Esophagus (tissue), 2 donors: ENCODE data around the gene GRM8. TPM values are rescaled to one million over a fixed set of nuclear protein-coding genes. Genes with fewer than 3 reads are reported as not detected.

ENCODE experiments used
- H3K27ac ChIP-seq, 2 donors: one replicate each; pipeline ENCODE4 v1.5.1; 2013; ENCODE audit warnings: low read depth in 2 of 2, mild to moderate bottlenecking in 2 of 2, inconsistent platforms in 1 of 2, low read length in 1 of 2, moderate library complexity in 1 of 2
- H3K27me3 ChIP-seq, 2 donors: one replicate each; pipeline ENCODE4 v1.6.1; 2013; ENCODE audit warnings: low read length in 2 of 2, control low read depth in 1 of 2, mild to moderate bottlenecking in 1 of 2; ENCODE audit not compliant: insufficient read depth in 2 of 2, control insufficient read depth in 1 of 2
- H3K36me3 ChIP-seq, 2 donors: one replicate each; pipeline ENCODE4 v1.6.1; 2013; ENCODE audit warnings: low read length in 1 of 2; ENCODE audit not compliant: control insufficient read depth in 2 of 2, insufficient read depth in 2 of 2
- H3K4me1 ChIP-seq, 2 donors: one replicate each; pipeline ENCODE4 v1.6.1; 2013; ENCODE audit warnings: low read length in 1 of 2; ENCODE audit not compliant: control insufficient read depth in 2 of 2, insufficient read depth in 2 of 2
- H3K4me3 ChIP-seq, 2 donors: one replicate each; pipeline ENCODE4 v1.5.1; 2013; ENCODE audit warnings: low read length in 2 of 2, mild to moderate bottlenecking in 2 of 2, low read depth in 1 of 2, moderate library complexity in 1 of 2
- H3K9me3 ChIP-seq, 2 donors: one replicate each; pipeline ENCODE4 v1.6.1; 2013; ENCODE audit warnings: mild to moderate bottlenecking in 2 of 2, low read depth in 1 of 2, low read length in 1 of 2, moderate library complexity in 1 of 2; ENCODE audit not compliant: control insufficient read depth in 2 of 2, insufficient read depth in 1 of 2
- WGBS, 2 donors: extraction: QIAGEN DNeasy Blood & Tissue Kit; methylation state at CpG; one replicate each; pipeline ENCODE4 v1.1.7; 2013; 5-methylcytosine and 5-hydroxymethylcytosine counted together
- polyA plus RNA-seq, 2 donors: library from polyadenylated mRNA; stranded (reverse); fragments of 200-250 nt; gene quantifications; one replicate each; pipeline ENCODE4 v1.2.3, GENCODE V29; 2013
- donor health status: healthy with polysubstance abuse.
- donor health status: Bipolar disorder and iron deficiency.

The GRM8 gene
- polyA plus RNA-seq, 2 donors = 0.19 TPM; not detected in 1

DNA sequence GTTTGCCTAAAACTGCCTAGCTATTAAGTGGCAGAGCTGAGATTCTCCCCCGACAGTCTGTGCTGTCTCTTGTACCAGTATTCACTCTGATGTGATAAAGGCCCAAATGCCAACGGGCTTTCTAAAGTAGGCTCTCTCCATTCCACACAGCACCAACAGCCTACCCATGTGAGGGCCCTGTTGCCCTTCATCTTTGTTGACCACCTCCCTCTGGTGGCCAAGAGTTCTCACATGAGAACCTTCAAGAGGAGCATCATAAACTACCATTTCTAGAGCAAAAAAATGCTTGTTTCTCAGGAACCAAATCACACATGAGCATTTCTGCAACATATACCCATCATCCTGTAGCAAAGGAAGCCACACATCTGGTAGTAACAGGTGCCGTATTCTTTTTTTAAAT, 185.8 kb downstream of the GRM8 start:
- Histone ChIP-seq H3K4me3 (no peak overlapping the region), H3K9me3 (peaks cover 0 to 3% of the 10 kb centered on the region in 2 donors), H3K27me3 (no peaks in the 10 kb centered on the region), H3K4me1 (no peaks in the 10 kb centered on the region), H3K36me3 (no peaks in the 10 kb centered on the region), H3K27ac (no peak overlapping the region)
- 67 to 78% methylated on average over 3 of the region's 3 CpGs for WGBS, 2 donors

DNA sequence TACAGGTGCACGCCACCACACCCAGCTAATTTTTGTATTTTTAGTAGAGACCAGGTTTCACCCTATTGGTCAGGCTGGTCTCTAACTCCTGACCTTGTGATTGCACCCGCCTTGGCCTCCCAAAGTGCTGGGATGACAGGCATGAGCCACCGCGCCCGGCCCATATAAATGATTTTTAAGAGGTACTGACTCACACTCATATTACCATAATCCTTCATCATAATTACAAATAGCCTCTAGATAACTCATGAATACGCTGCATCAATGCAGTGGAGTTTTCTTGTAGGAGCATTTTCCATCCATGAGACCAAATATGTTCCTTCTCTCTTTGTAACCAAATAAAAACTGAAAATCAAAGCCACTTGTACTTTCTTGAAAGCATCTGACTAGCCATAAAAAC, 193.3 kb downstream of the GRM8 start:
- Histone ChIP-seq H3K9me3 (peaks cover 0 to 3% of the 10 kb centered on the region in 2 donors), H3K36me3 (no peaks in the 10 kb centered on the region), H3K27me3 (no peaks in the 10 kb centered on the region), H3K27ac (no peak overlapping the region), H3K4me3 (no peak overlapping the region), H3K4me1 (no peaks in the 10 kb centered on the region)
- WGBS, 2 donors = 83 to 85% methylated on average over 6 of the region's 6 CpGs

DNA sequence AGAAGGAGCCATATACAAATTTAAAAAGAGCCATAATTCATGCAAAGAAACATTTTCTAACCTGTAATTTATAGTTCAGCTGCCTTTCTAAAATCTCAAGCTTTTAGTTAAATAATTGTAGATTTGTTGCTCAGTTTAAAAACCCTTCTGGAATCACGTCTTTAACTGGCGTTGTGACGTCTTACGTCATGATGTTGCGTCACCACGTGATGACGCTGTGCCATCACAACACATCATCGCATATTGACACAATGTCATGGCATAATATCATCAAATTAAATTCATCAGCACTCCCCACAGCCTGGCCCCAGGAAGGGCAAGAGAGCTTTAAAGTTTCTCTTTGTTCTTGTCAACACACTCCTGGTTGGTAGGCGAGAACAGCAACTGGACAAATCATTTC, 194.8 kb downstream of the GRM8 start:
- Histone ChIP-seq H3K4me1 (no peaks in the 10 kb centered on the region), H3K27me3 (no peaks in the 10 kb centered on the region), H3K27ac (no peak overlapping the region), H3K4me3 (no peak overlapping the region), H3K36me3 (no peaks in the 10 kb centered on the region), H3K9me3 (no peaks in the 10 kb centered on the region)
- 79 to 83% methylated on average over 9 of the region's 9 CpGs for WGBS, 2 donors

GRCh38 chr7:127056202-127056601, 196.5 kb downstream of the GRM8 start:
- Histone ChIP-seq H3K9me3 (no peaks in the 10 kb centered on the region), H3K4me3 (no peak overlapping the region), H3K4me1 (no peaks in the 10 kb centered on the region), H3K27ac (no peak overlapping the region), H3K27me3 (no peaks in the 10 kb centered on the region), H3K36me3 (no peaks in the 10 kb centered on the region)

DNA sequence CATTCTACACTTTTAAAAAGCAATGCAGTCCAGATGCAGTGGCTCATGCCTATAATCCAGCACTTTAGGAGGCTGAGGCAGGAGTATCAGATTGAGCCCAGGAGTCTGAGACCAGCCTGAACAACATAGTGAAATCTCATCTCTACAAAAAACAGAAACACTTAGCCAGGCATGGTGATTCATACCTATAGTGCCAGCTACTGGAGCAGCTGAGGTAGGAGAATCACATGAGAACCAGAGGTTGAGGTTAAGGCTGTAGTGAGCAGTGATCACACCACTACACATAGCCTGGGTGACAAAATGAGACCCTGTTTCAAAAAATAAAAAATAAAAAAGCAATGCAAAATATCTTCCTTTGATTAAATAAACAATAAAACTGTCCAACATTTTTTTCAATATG, 205.2 kb downstream of the GRM8 start:
- Histone ChIP-seq H3K36me3 (no peaks in the 10 kb centered on the region), H3K27me3 (no peaks in the 10 kb centered on the region), H3K9me3 (peaks cover 0 to 2% of the 10 kb centered on the region in 2 donors)

DNA sequence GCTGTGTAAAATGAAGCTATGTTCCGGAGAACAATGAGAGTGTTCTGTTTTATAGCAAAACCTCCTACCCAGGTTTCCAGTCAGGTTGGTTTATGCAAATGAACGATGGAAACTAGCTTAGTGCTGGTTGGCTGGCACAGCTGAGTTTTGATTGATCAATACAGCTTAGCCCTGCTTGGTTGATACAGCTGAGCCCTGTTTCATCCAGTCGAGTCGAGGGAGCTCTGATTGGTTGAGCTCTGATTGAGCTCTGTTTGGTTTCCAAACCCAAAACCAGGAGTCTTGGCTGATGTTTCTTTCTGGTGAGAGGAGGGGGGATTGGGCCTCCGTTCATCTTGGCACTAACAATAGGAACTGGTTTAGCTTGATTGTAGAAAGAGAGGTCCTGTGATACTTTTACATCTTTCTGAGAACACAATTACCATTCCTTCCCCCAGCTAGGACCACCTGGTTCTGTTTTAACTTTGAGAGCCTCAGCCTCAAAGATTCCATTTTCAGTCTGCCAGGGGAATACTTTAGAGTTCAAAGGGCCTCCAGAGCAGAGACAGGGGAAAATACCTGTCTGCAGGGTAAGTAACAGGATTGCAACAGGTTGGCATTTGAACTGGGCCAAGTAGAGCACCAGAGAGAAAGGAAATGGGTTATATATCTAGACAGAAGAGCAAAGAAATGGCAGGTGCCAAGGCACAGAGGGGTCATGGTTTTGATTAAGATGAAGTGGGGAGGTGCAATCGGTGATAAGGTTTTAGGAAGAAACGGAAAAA, 210.9 kb downstream of the GRM8 start:
- Histone ChIP-seq H3K36me3 (no peaks in the 10 kb centered on the region), H3K27ac (no peak overlapping the region), H3K27me3 (no peaks in the 10 kb centered on the region), H3K4me3 (no peak overlapping the region), H3K4me1 (no peaks in the 10 kb centered on the region), H3K9me3 (peaks cover 0 to 2% of the 10 kb centered on the region in 2 donors)
- WGBS, 2 donors = 74 to 76% methylated on average over 7 of the region's 7 CpGs

More for the DNA sequence above, 205.2 kb downstream of the GRM8 start:
- Histone ChIP-seq H3K4me1 (no peaks in the 10 kb centered on the region), H3K4me3 (no peak overlapping the region), H3K27ac (no peak overlapping the region)

GRCh38 chr7:127040042-127040441, 212.7 kb downstream of the GRM8 start:
- Histone ChIP-seq H3K9me3 (peaks cover 0 to 2% of the 10 kb centered on the region in 2 donors), H3K4me3 (no peak overlapping the region), H3K4me1 (no peaks in the 10 kb centered on the region), H3K27me3 (no peaks in the 10 kb centered on the region), H3K27ac (no peak overlapping the region), H3K36me3 (no peaks in the 10 kb centered on the region)
- 78 to 81% methylated on average over 2 of the region's 2 CpGs for WGBS, 2 donors

GRCh38 chr7:127039541-127039940, 213.2 kb downstream of the GRM8 start:
- H3K27me3 ChIP-seq = no peaks in the 10 kb centered on the region
- no peak overlapping the region for H3K27ac ChIP-seq
- no peaks in the 10 kb centered on the region for H3K36me3 ChIP-seq
- WGBS, 2 donors = 92% methylated on average over 2 of the region's 3 CpGs; no CpG with 5 or more reads in 1 of the 2 donors
- H3K4me3 ChIP-seq = no peak overlapping the region
- no peaks in the 10 kb centered on the region for H3K4me1 ChIP-seq
- peaks cover 0 to 2% of the 10 kb centered on the region in 2 donors for H3K9me3 ChIP-seq

GRCh38 chr7:127035203-127035849, 217.4 kb downstream of the GRM8 start:
- no peak overlapping the region for H3K27ac ChIP-seq
- H3K9me3 ChIP-seq = peaks cover 0 to 3% of the 10 kb centered on the region in 2 donors
- H3K4me1 ChIP-seq = no peaks in the 10 kb centered on the region
- H3K4me3 ChIP-seq = no peak overlapping the region
- no peaks in the 10 kb centered on the region for H3K36me3 ChIP-seq
- H3K27me3 ChIP-seq = no peaks in the 10 kb centered on the region
- WGBS, 2 donors = 56 to 69% methylated on average over 6 of the region's 6 CpGs
